Thymus (tissue), 11 donors: ENCODE data around the gene SPINK2. TPM values are rescaled to one million over a fixed set of nuclear protein-coding genes. Genes with fewer than 3 reads are reported as not detected.

Experiments
- DNase-seq, 9 donors: peaks; one replicate each; pipeline ENCODE4 v3.0.0-alpha.2; 2013; ENCODE audit warnings: low spot score in 9 of 9, low read depth in 6 of 9, missing footprints in 1 of 9
- H3K27ac ChIP-seq, 2 donors: one replicate each; pipeline ENCODE4 v1.5.1; 2013; ENCODE audit warnings: control low read depth in 1 of 2, low read depth in 1 of 2, low read length in 1 of 2, mild to moderate bottlenecking in 1 of 2, moderate library complexity in 1 of 2
- H3K27me3 ChIP-seq, 2 donors: one replicate each; pipeline ENCODE4 v1.5.1; 2013; ENCODE audit warnings: low read length in 1 of 2; ENCODE audit not compliant: control insufficient read depth in 2 of 2, insufficient read depth in 1 of 2
- H3K36me3 ChIP-seq, 2 donors: one replicate each; pipeline ENCODE4 v1.5.1; 2013; ENCODE audit warnings: low read length in 1 of 2, mild to moderate bottlenecking in 1 of 2, moderate library complexity in 1 of 2; ENCODE audit not compliant: control insufficient read depth in 2 of 2, insufficient read depth in 2 of 2
- H3K4me1 ChIP-seq, 2 donors: one replicate each; pipeline ENCODE4 v1.5.1; 2013; ENCODE audit warnings: low read length in 2 of 2; ENCODE audit not compliant: control insufficient read depth in 2 of 2, insufficient read depth in 2 of 2
- H3K4me3 ChIP-seq, 2 donors: one replicate each; pipeline ENCODE4 v1.5.1; 2013; ENCODE audit warnings: low read length in 2 of 2, control low read depth in 1 of 2, mild to moderate bottlenecking in 1 of 2
- H3K9me3 ChIP-seq, 2 donors: one replicate each; pipeline ENCODE4 v1.5.1; 2013; ENCODE audit warnings: low read length in 1 of 2, mild to moderate bottlenecking in 1 of 2; ENCODE audit not compliant: control insufficient read depth in 2 of 2, insufficient read depth in 1 of 2
- WGBS: extraction: QIAGEN DNeasy Blood & Tissue Kit; methylation state at CpG from one replicate; pipeline ENCODE4 v1.1.7; 2013; 5-methylcytosine and 5-hydroxymethylcytosine counted together
- polyA plus RNA-seq: library from polyadenylated mRNA; stranded (reverse); fragments of 200-250 nt; gene quantifications from one replicate; pipeline ENCODE4 v1.2.3, GENCODE V29; 2013
- total RNA-seq: library from RNA; stranded (reverse); fragments of 120-200 nt; gene quantifications from one replicate; pipeline ENCODE4 v1.2.4, GENCODE V29; 2013
- donor health status: healthy.

SPINK2 gene
- total and polyA plus RNA-seq, 2 donors = 5.8 TPM

DNA sequence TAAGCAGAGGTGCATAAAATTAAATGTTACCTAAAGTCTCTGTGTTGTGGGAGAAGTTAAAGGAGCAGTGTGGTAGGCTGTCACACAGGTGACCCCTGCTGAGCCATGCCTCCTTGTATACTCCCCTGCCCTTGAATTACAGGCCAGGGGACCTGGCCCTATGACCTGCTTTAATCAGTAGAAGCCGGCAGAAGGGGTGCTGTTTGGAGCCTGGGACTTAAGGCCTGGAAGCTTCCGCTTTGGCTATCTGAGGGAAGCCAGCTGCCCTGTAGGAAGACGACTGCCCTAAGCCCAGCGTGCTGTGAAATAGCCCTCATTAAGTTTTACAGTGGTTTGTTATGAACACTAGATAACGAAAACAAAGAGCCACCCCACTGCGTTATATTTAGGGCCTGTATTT, 34.1 kb downstream of the SPINK2 start:
- no peaks in the 10 kb centered on the region for H3K9me3 ChIP-seq
- H3K4me3 ChIP-seq = no peak overlapping the region
- 95% methylated on average over 6 of the region's 6 CpGs for WGBS
- no peak overlapping the region for H3K27ac ChIP-seq
- no peaks in the 10 kb centered on the region for H3K4me1 ChIP-seq
- no peaks in the 10 kb centered on the region for H3K27me3 ChIP-seq
- DNase-seq = no peak
- no peaks in the 10 kb centered on the region for H3K36me3 ChIP-seq

DNA sequence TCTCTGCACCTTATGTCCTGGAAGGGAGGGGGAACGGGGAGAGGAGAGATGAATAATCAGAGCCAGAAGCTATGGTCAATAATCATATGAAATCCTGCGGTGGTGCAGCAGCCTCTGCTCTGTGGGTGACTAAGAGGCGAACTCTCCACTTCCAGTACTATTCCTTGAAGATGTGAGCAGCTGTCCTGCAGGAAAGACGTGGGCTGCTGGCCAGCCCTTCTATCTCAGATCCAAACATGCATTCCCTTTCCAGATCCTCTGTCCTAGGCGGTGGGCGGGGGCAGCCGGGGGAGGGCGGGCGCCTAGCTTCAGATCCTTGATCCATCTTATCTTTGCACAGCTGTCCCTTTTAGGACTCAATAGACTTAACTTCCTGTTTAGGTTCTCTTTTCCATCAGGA, 34.5 kb downstream of the SPINK2 start:
- Histone ChIP-seq H3K4me1 (no peaks in the 10 kb centered on the region), H3K27ac (no peak overlapping the region), H3K4me3 (no peak overlapping the region), H3K36me3 (no peaks in the 10 kb centered on the region), H3K27me3 (no peaks in the 10 kb centered on the region), H3K9me3 (no peaks in the 10 kb centered on the region)
- WGBS = 89% methylated on average over 9 of the region's 9 CpGs
- DNase-seq = no peak

DNA sequence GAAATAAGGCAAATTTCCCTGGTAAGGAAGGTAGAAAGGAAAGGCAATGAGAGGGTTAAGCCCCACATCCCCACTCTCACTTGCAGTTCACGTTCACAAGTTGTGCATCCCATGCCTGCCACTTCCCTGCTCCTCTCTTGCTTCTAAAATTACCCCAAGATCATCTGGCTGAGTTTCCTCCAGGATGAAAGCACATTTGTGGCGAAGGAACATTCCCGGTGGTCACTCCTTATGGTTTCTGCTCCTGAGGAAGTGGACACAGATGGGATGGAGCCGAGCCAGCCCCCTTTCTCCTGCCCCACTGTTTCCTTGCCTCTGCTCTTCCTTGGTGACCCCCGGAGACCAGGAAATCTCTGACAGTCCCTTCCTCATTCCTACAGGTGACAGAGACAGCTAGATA, 37.5 kb downstream of the SPINK2 start:
- Histone ChIP-seq H3K27ac (no peak overlapping the region), H3K4me1 (no peaks in the 10 kb centered on the region), H3K4me3 (no peak overlapping the region), H3K27me3 (no peaks in the 10 kb centered on the region), H3K9me3 (no peaks in the 10 kb centered on the region), H3K36me3 (no peaks in the 10 kb centered on the region)
- no peak for DNase-seq
- 79% methylated on average over 5 of the region's 5 CpGs for WGBS

GRCh38 chr4:56782019-56782418, 39.5 kb downstream of the SPINK2 start:
- Histone ChIP-seq H3K4me3 (no peak overlapping the region), H3K9me3 (no peaks in the 10 kb centered on the region), H3K4me1 (no peaks in the 10 kb centered on the region), H3K27me3 (no peaks in the 10 kb centered on the region), H3K27ac (no peak overlapping the region), H3K36me3 (no peaks in the 10 kb centered on the region)
- 97% methylated on average over 8 of the region's 8 CpGs for WGBS
- DNase-seq = no peak

- H3K36me3 ChIP-seq = no peaks in the 10 kb centered on the region
- H3K27me3 ChIP-seq = no peaks in the 10 kb centered on the region
- DNase-seq = no peak
- WGBS = 98% methylated on average over 1 of the region's 1 CpG
- no peaks in the 10 kb centered on the region for H3K4me1 ChIP-seq
- H3K9me3 ChIP-seq = no peaks in the 10 kb centered on the region
- no peak overlapping the region for H3K27ac ChIP-seq
- H3K4me3 ChIP-seq = no peak overlapping the region
These were observed 48.2 kb downstream of the SPINK2 start for GRCh38 chr4:56773346-56773745.

DNA sequence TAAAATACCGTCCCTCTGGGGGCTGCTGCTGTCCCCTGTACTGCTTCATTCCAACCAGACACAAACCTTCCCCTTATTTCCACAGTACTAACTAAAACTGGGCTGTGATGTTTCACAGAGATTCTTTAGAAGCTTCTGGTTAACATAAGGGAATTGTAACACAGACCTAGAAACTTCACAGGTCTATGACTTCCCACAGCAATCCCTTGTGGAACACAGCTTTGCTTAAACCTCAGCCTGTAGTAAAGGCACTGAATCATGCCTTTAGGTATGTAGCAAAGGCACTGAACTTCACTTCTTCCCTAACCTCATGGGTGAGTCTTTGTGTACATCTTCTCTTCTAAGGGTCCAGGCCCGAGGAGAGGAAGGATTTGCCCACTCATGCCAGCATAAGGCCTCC, 49.4 kb downstream of the SPINK2 start:
- Histone ChIP-seq H3K36me3 (no peaks in the 10 kb centered on the region), H3K4me3 (no peak overlapping the region), H3K27ac (no peak overlapping the region), H3K9me3 (no peaks in the 10 kb centered on the region), H3K4me1 (no peaks in the 10 kb centered on the region), H3K27me3 (no peaks in the 10 kb centered on the region)
- 95% methylated on average over 2 of the region's 2 CpGs for WGBS
- no peak for DNase-seq

GRCh38 chr4:56768763-56769162, 52.7 kb downstream of the SPINK2 start:
- DNase-seq = no peak
- Histone ChIP-seq H3K4me3 (no peak overlapping the region), H3K4me1 (no peaks in the 10 kb centered on the region), H3K27ac (no peak overlapping the region), H3K9me3 (no peaks in the 10 kb centered on the region), H3K27me3 (no peaks in the 10 kb centered on the region), H3K36me3 (no peaks in the 10 kb centered on the region)
- WGBS = 92% methylated on average over 4 of the region's 4 CpGs

- no peaks in the 10 kb centered on the region for H3K27me3 ChIP-seq
- no peaks in the 10 kb centered on the region for H3K36me3 ChIP-seq
- WGBS = 73% methylated on average over 3 of the region's 3 CpGs
- DNase-seq = no peak
- no peaks in the 10 kb centered on the region for H3K9me3 ChIP-seq
- H3K27ac ChIP-seq = no peak overlapping the region
- H3K4me1 ChIP-seq = no peaks in the 10 kb centered on the region
- no peak overlapping the region for H3K4me3 ChIP-seq
These were observed 53.2 kb downstream of the SPINK2 start for GRCh38 chr4:56768316-56768715.

DNA sequence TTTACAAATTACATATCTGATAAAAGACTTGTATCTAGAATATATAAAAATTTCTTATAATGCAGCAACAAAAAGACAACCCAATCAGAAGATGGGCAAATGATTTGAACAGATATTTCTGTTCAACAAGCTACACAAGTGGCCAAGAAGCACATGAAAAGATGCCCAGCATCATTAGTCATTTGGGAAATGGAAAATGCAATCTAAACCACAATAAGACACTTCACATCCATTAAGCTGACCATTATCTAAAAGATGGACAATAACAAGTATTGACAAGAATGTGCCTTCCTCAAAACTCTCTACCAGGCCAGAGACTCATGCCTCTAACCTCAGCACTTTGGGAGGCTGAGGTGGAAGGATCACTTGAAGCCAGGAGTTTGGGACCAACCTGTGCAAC, 53.9 kb downstream of the SPINK2 start:
- DNase-seq = no peak
- no peak overlapping the region for H3K27ac ChIP-seq
- H3K4me1 ChIP-seq = no peaks in the 10 kb centered on the region
- H3K9me3 ChIP-seq = no peaks in the 10 kb centered on the region
- no peaks in the 10 kb centered on the region for H3K27me3 ChIP-seq
- no peaks in the 10 kb centered on the region for H3K36me3 ChIP-seq
- no peak overlapping the region for H3K4me3 ChIP-seq

- DNase-seq = no peak
- no peak overlapping the region for H3K27ac ChIP-seq
- H3K4me3 ChIP-seq = no peak overlapping the region
- H3K4me1 ChIP-seq = peaks cover 0 to 4% of the 10 kb centered on the region in 2 donors
- H3K9me3 ChIP-seq = no peaks in the 10 kb centered on the region
- H3K27me3 ChIP-seq = no peaks in the 10 kb centered on the region
- 95% methylated on average over 5 of the region's 5 CpGs for WGBS
- H3K36me3 ChIP-seq = no peaks in the 10 kb centered on the region
These were observed 56.7 kb downstream of the SPINK2 start for GRCh38 chr4:56764775-56765174.
